ENCODE measurements around the gene JPH3. TPM values are rescaled to one million over a fixed set of nuclear protein-coding genes. Genes with fewer than 3 reads are reported as not detected.

Gene JPH3
- total RNA-seq, 1 experiment from 2014 or later = 1.4 TPM

GRCh38 chr16:87684106-87684677 is 81.9 kb downstream of the JPH3 start:
- intact Hi-C loops (cut with micrococcal nuclease; ENCODE audit: unreplicated experiment) = no loop called here
- H3K27ac ChIP-seq (ENCODE audit: low read depth, low read length, poor library complexity, severe bottlenecking) = no peak overlapping the region
- H3K36me3 ChIP-seq (ENCODE audit: insufficient read depth, low read length, poor library complexity, severe bottlenecking) = no peaks in the 10 kb centered on the region
- no peaks in the 10 kb centered on the region for H3K9me3 ChIP-seq (ENCODE audit: low read depth, low read length, poor library complexity, severe bottlenecking)
- no peak overlapping the region for H3K4me3 ChIP-seq (ENCODE audit: low read depth, low read length, poor library complexity, severe bottlenecking)
- CTCF ChIA-PET = no interaction called here
- no peaks in the 10 kb centered on the region for H3K4me1 ChIP-seq (ENCODE audit: insufficient read depth, low read length, poor library complexity, severe bottlenecking)
- TF ChIP-seq EZH2 (IDR thresholded peaks at IDR 0.05; ENCODE audit: borderline replicate concordance, low read depth, low read length, poor library complexity, severe bottlenecking) = no peak
- TF ChIP-seq CTCF (conservative IDR thresholded peaks at IDR 0.05; ENCODE audit: low read depth, low read length) = no peak
- POLR2A ChIA-PET (ENCODE audit: low non-redundant PET) = no interaction called here
- peaks cover 14% of the 10 kb centered on the region for H3K27me3 ChIP-seq (replicated peaks; ENCODE audit: insufficient read depth, low read depth, low read length, poor library complexity)
- no peak for DNase-seq (ENCODE audit: low spot score)
- BruUV-seq (replicated peaks) = no TSS peak

- POLR2A ChIA-PET (ENCODE audit: low non-redundant PET) = no interaction called here
- Histone ChIP-seq H3K4me3 (ENCODE audit: low read depth, low read length, poor library complexity, severe bottlenecking) (no peak overlapping the region), H3K27ac (ENCODE audit: low read depth, low read length, poor library complexity, severe bottlenecking) (no peak overlapping the region), H3K36me3 (ENCODE audit: insufficient read depth, low read length, poor library complexity, severe bottlenecking) (no peaks in the 10 kb centered on the region), H3K9me3 (ENCODE audit: low read depth, low read length, poor library complexity, severe bottlenecking) (no peaks in the 10 kb centered on the region), H3K27me3 (replicated peaks; ENCODE audit: insufficient read depth, low read depth, low read length, poor library complexity) (peaks cover 14% of the 10 kb centered on the region), H3K4me1 (ENCODE audit: insufficient read depth, low read length, poor library complexity, severe bottlenecking) (no peaks in the 10 kb centered on the region)
- CTCF ChIA-PET = no interaction called here
- intact Hi-C loops (cut with micrococcal nuclease; ENCODE audit: unreplicated experiment) = no loop called here
- DNase-seq (ENCODE audit: low spot score) = no peak
- no peak for TF ChIP-seq CTCF (conservative IDR thresholded peaks at IDR 0.05; ENCODE audit: low read depth, low read length)
- no TSS peak for BruUV-seq (replicated peaks)
These were observed 82.5 kb downstream of the JPH3 start for GRCh38 chr16:87684711-87685404.

GRCh38 chr16:87685405-87685755 is 83.1 kb downstream of the JPH3 start:
- Histone ChIP-seq H3K9me3 (ENCODE audit: low read depth, low read length, poor library complexity, severe bottlenecking) (no peaks in the 10 kb centered on the region), H3K27ac (ENCODE audit: low read depth, low read length, poor library complexity, severe bottlenecking) (no peak overlapping the region), H3K4me1 (ENCODE audit: insufficient read depth, low read length, poor library complexity, severe bottlenecking) (no peaks in the 10 kb centered on the region), H3K36me3 (ENCODE audit: insufficient read depth, low read length, poor library complexity, severe bottlenecking) (no peaks in the 10 kb centered on the region), H3K4me3 (ENCODE audit: low read depth, low read length, poor library complexity, severe bottlenecking) (no peak overlapping the region), H3K27me3 (replicated peaks; ENCODE audit: insufficient read depth, low read depth, low read length, poor library complexity) (peaks cover 14% of the 10 kb centered on the region)
- intact Hi-C loops (cut with micrococcal nuclease; ENCODE audit: unreplicated experiment) = no loop called here
- no peak for DNase-seq (ENCODE audit: low spot score)
- TF ChIP-seq EZH2 (IDR thresholded peaks at IDR 0.05; ENCODE audit: borderline replicate concordance, low read depth, low read length, poor library complexity, severe bottlenecking) (no peak), CTCF (conservative IDR thresholded peaks at IDR 0.05; ENCODE audit: low read depth, low read length) (no peak)
- ChIA-PET CTCF (no interaction called here), POLR2A (ENCODE audit: low non-redundant PET) (no interaction called here)
- BruUV-seq (replicated peaks) = no TSS peak

All from A673 (cell line).